GM21723 (cell line): Measurements from ENCODE around the gene C5orf22.
"Not testable (repeated sequence)": the region's sequence is repeated elsewhere in the genome, so short reads cannot be mapped to it uniquely, and the experiment has no call there.

Source experiments
- ATAC-seq: cut with Tn5 transposase; IDR thresholded peaks from one replicate; pipeline ENCODE4 v1.9.1; 2021; ENCODE audit warnings: mild to moderate bottlenecking, moderate library complexity; ENCODE audit not compliant: unreplicated experiment

C5orf22 gene

GRCh38 chr5:31602305-31602704 is 70.2 kb downstream of the C5orf22 start:
- not testable (repeated sequence) for ATAC-seq

- ATAC-seq: no peak
These were observed 72.1 kb downstream of the C5orf22 start for GRCh38 chr5:31604240-31604639.

GRCh38 chr5:31604644-31605043 is 72.5 kb downstream of the C5orf22 start:
- no peak for ATAC-seq
